Mammary epithelial cell (primary cell): ENCODE data around the gene TOR2A.

Experiments
- CTCF ChIP-seq, 2 donors: IDR thresholded peaks in 1 of 2; conservative IDR thresholded peaks in 1 of 2; 2 replicates each; pipeline ENCODE4 v1.5.1; 2011 to 2012; ENCODE audit warnings: inconsistent platforms in 2 of 2, low read length in 2 of 2, mild to moderate bottlenecking in 2 of 2, control low read depth in 1 of 2, low read depth in 1 of 2; ENCODE audit not compliant: insufficient read depth in 1 of 2; ENCODE audit errors: extremely low read depth in 1 of 2
- EZH2 ChIP-seq: IDR thresholded peaks from 2 replicates; pipeline ENCODE4 v1.6.1; 2012; ENCODE audit warnings: low read length, inconsistent platforms, borderline replicate concordance

GRCh38 chr9:127724012-127724411, 11.1 kb downstream of the TOR2A start:
- TF ChIP-seq CTCF (conservative IDR thresholded peaks at IDR 0.05 in 1 of 2, IDR thresholded peaks at IDR 0.05 in 1 of 2; ENCODE audit: extremely low read depth in 1 of 2, insufficient read depth in 1 of 2, low read depth in 1 of 2, low read length in 2 of 2): no peak
- TF ChIP-seq EZH2: no peak
